Spleen (tissue), 11 donors: Measurements from ENCODE around the gene KANSL1. TPM values are rescaled to one million over a fixed set of nuclear protein-coding genes. Genes with fewer than 3 reads are reported as not detected.

ENCODE experiments used
- DNase-seq: peaks from one replicate; pipeline ENCODE4 v3.0.0-alpha.2; 2020
- H3K27ac ChIP-seq, 8 donors: fragments of 200-600 bp; sonication (generic) in 7 of 8; 1 replicate in 4 of 8; 2 replicates in 4 of 8; pipeline versions ENCODE4 v1.5.0 to v1.8.0; 2016 to 2021; ENCODE audit warnings: inconsistent platforms in 4 of 8, mild to moderate bottlenecking in 4 of 8, moderate library complexity in 1 of 8
- H3K27me3 ChIP-seq, 7 donors: fragments of 200-600 bp; sonication (generic) in 6 of 7; replicated peaks in 1 of 7; 1 replicate in 4 of 7; 2 replicates in 3 of 7; pipeline versions ENCODE4 v1.5.0 to v1.8.0; 2016 to 2021; ENCODE audit warnings: inconsistent platforms in 3 of 7, mild to moderate bottlenecking in 1 of 7
- H3K36me3 ChIP-seq, 6 donors: fragments of 200-600 bp; sonication (generic) in 5 of 6; 1 replicate in 4 of 6; 2 replicates in 2 of 6; pipeline versions ENCODE4 v1.5.0 to v1.8.0; 2016 to 2021; ENCODE audit warnings: inconsistent platforms in 2 of 6
- H3K4me1 ChIP-seq, 6 donors: fragments of 200-600 bp; sonication (generic) in 5 of 6; 1 replicate in 3 of 6; 2 replicates in 3 of 6; pipeline versions ENCODE4 v1.5.0 to v1.8.0; 2016 to 2021; ENCODE audit warnings: inconsistent platforms in 3 of 6
- H3K4me3 ChIP-seq, 8 donors: fragments of 200-600 bp; sonication (generic) in 7 of 8; 1 replicate in 4 of 8; 2 replicates in 4 of 8; pipeline versions ENCODE4 v1.5.0 to v1.8.0; 2016 to 2021; ENCODE audit warnings: inconsistent platforms in 4 of 8, mild to moderate bottlenecking in 4 of 8, moderate library complexity in 2 of 8
- H3K9me3 ChIP-seq, 8 donors: fragments of 200-600 bp; sonication (generic) in 7 of 8; 1 replicate in 4 of 8; 2 replicates in 4 of 8; pipeline versions ENCODE4 v1.5.0 to v1.8.0; 2016 to 2021; ENCODE audit warnings: inconsistent platforms in 4 of 8
- CTCF ChIP-seq, 11 experiments: fragments of 200-600 bp in 7 of 11; fragments of 450-650 bp in 4 of 11; sonication (generic) in 4 of 11; IDR thresholded peaks in 8 of 11; conservative IDR thresholded peaks in 3 of 11; 1 replicate in 7 of 11; 2 replicates in 4 of 11; pipeline versions ENCODE4 v1.4.0 to v1.8.0; 2016 to 2021; ENCODE audit warnings: antibody characterized with exemption in 11 of 11, inconsistent platforms in 4 of 11, mild to moderate bottlenecking in 1 of 11
- POLR2A ChIP-seq, 3 donors: fragments of 450-650 bp; IDR thresholded peaks; one replicate each; pipeline ENCODE4 v1.5.1; 2017; ENCODE audit warnings: antibody characterized with exemption in 3 of 3, mild to moderate bottlenecking in 1 of 3
- POLR2AphosphoS5 ChIP-seq, 3 donors: sonication (generic); formaldehyde crosslinking; IDR thresholded peaks; one replicate each; pipeline ENCODE4 v1.5.1; 2017; ENCODE audit warnings: antibody characterized with exemption in 3 of 3
- WGBS, 5 donors: extraction: QIAGEN DNeasy Blood & Tissue Kit in 3 of 5; methylation state at CpG; one replicate each; pipeline versions ENCODE4 v1.1.5 to v1.1.7; 2013 to 2018; 5-methylcytosine and 5-hydroxymethylcytosine counted together
- intact Hi-C: fragments of 100-400 bp; cut with DNase I; formaldehyde crosslinking; loops from one replicate; pipeline ENCODE4 v1.15.0; 2023; ENCODE audit warnings: low total_unique reads
- polyA plus RNA-seq, 3 donors: library from polyadenylated mRNA; stranded (reverse); fragments of 200-250 nt; gene quantifications; one replicate each; pipeline ENCODE4 v1.2.1, GENCODE V29; 2013
- total RNA-seq, 7 donors: library from RNA; depleted of rRNA in 3 of 7; stranded (reverse); fragments of >200 nt in 3 of 7; fragmentation: NEBNext Ultra II Directional in 4 of 7; extraction: Animal tissue kit (Norgen Biotek cat#: 25700) in 4 of 7; gene quantifications; one replicate each; pipeline versions ENCODE4 v1.1.0 to v1.2.1, GENCODE V29; 2016 to 2021
- donor health status: healthy with polysubstance abuse.
- donor health status: DM: no; HTN: no; CAD: no; lungs with moderate emphysema.
- donor health status: DM: no; HTN: no; CAD: no.
- donor health status: Bipolar disorder and iron deficiency.
- donor health status: healthy.
- donor health status: DM: no; HTN: no; CAD: no.
- donor health status: DM: yes; HTN: yes; CAD: no.

The KANSL1 gene
- total and polyA plus RNA-seq, 10 donors = 10.9 to 173 (median 116) TPM

DNA sequence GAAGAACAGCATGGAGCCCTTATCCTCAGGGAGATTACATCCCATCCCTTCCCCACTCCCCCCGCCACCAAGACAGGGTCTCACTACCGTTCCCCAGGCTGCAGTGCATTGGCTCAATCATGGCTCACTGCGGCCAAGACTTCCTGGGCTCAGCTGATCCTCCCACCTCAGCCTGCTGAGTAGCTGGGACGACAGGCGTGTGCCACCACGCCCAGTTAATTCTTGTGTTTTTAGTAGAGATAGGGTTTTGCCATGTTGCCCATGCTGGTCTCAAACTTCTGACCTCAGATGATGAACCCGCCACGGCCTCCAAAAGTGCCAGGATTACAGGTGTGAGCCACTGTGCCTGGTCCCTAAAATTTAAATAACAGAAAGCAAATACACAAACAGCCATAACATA, 145.4 kb downstream of the KANSL1 start:
- Histone ChIP-seq H3K27ac (peak overlapping the region in 2 of 8 donors; percentile 13 to 31), H3K4me3 (no peak overlapping the region), H3K9me3 (no peaks in the 10 kb centered on the region), H3K4me1 (peaks cover 7 to 37% (median 16%) of the 10 kb centered on the region in 6 donors), H3K36me3 (peaks cover 2 to 97% (median 60%) of the 10 kb centered on the region in 6 donors), H3K27me3 (no peaks in the 10 kb centered on the region)
- no peak for TF ChIP-seq POLR2A (IDR thresholded peaks at IDR 0.05)
- TF ChIP-seq CTCF (IDR thresholded peaks at IDR 0.05 in 8 of 11, conservative IDR thresholded peaks at IDR 0.05 in 3 of 11) = no peak
- TF ChIP-seq POLR2AphosphoS5 (IDR thresholded peaks at IDR 0.05) = peak in 1 of 3 donors; percentile 39
- WGBS, 5 donors = 93 to 99% (median 94%) methylated on average over 8 of the region's 8 CpGs
- intact Hi-C loops = no loop called here
- DNase-seq = no peak

DNA sequence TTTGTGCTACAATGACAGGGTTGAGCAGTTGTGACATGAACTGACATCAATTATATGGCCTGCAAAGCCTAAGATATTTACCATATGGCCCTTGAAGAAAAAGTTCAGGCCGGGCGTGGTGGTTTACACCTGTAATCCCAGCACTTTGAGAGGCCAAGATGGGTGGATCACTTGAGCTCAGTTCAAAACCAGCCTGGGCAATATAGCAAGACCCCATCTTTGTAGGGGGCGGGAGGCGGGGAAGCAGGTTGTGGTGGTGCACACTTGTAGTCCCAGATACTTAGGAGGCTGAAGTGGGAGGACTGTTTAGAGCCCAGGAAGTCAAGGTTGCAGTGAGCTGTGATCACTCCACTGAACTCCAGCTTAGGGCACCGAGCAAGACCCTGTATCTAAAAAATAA, 145.8 kb downstream of the KANSL1 start:
- TF ChIP-seq POLR2AphosphoS5 (IDR thresholded peaks at IDR 0.05) (no peak), CTCF (IDR thresholded peaks at IDR 0.05 in 8 of 11, conservative IDR thresholded peaks at IDR 0.05 in 3 of 11) (no peak), POLR2A (IDR thresholded peaks at IDR 0.05) (no peak)
- no peak overlapping the region for H3K4me3 ChIP-seq
- intact Hi-C loops = no loop called here
- peaks cover 7 to 37% (median 16%) of the 10 kb centered on the region in 6 donors for H3K4me1 ChIP-seq
- H3K36me3 ChIP-seq = peaks cover 2 to 100% (median 63%) of the 10 kb centered on the region in 6 donors
- 93 to 99% (median 96%) methylated on average over 5 of the region's 5 CpGs for WGBS, 5 donors
- peak overlapping the region in 3 of 8 donors; percentile 8 to 41 (median 31) for H3K27ac ChIP-seq
- DNase-seq = no peak
- H3K9me3 ChIP-seq = no peaks in the 10 kb centered on the region
- no peaks in the 10 kb centered on the region for H3K27me3 ChIP-seq

- Histone ChIP-seq H3K36me3 (peaks cover 2 to 100% (median 65%) of the 10 kb centered on the region in 6 donors), H3K4me1 (peaks cover 7 to 37% (median 16%) of the 10 kb centered on the region in 6 donors), H3K27me3 (no peaks in the 10 kb centered on the region), H3K27ac (peak overlapping the region in 3 of 8 donors; percentile 8 to 41 (median 31)), H3K9me3 (no peaks in the 10 kb centered on the region), H3K4me3 (no peak overlapping the region)
- no peak for DNase-seq
- whole genome bisulfite sequencing, 5 donors = 59 to 84% (median 71%) methylated on average over 1 of the region's 1 CpG
- intact Hi-C loops = no loop called here
- TF ChIP-seq CTCF (IDR thresholded peaks at IDR 0.05 in 8 of 11, conservative IDR thresholded peaks at IDR 0.05 in 3 of 11) = peak in 1 of 11 experiments; percentile 14
- no peak for TF ChIP-seq POLR2AphosphoS5 (IDR thresholded peaks at IDR 0.05)
- TF ChIP-seq POLR2A (IDR thresholded peaks at IDR 0.05) = no peak
These were observed 146.3 kb downstream of the KANSL1 start for GRCh38 chr17:46046957-46047356.

GRCh38 chr17:46045639-46046038, 147.6 kb downstream of the KANSL1 start:
- intact Hi-C loops = no loop called here
- H3K36me3 ChIP-seq = peaks cover 2 to 100% (median 58%) of the 10 kb centered on the region in 6 donors
- DNase-seq = no peak
- peak overlapping the region in 2 of 8 donors; percentile 31 to 43 for H3K27ac ChIP-seq
- no peaks in the 10 kb centered on the region for H3K27me3 ChIP-seq
- WGBS, 5 donors = 81 to 91% (median 86%) methylated on average over 3 of the region's 3 CpGs
- TF ChIP-seq CTCF (IDR thresholded peaks at IDR 0.05 in 8 of 11, conservative IDR thresholded peaks at IDR 0.05 in 3 of 11) = no peak
- TF ChIP-seq POLR2AphosphoS5 (IDR thresholded peaks at IDR 0.05) = no peak
- TF ChIP-seq POLR2A (IDR thresholded peaks at IDR 0.05) = no peak
- peaks cover 7 to 37% (median 16%) of the 10 kb centered on the region in 6 donors for H3K4me1 ChIP-seq
- H3K9me3 ChIP-seq = no peaks in the 10 kb centered on the region
- H3K4me3 ChIP-seq = no peak overlapping the region
